ENCODE results near the gene CCNJ. TPM values are rescaled to one million over a fixed set of nuclear protein-coding genes. Genes with fewer than 3 reads are reported as not detected.
A peak's percentile ranks its signal among the peaks of the same experiment; 100 is the strongest.

CCNJ gene
- total and polyA plus RNA-seq, 9 of the 15 experiments (the other 6 are each of a cell fraction or from before 2014, with no cell fraction given): 0.69 to 15.7 (median 9.2) TPM

- no peak for TF ChIP-seq NFATC3 (IDR thresholded peaks at IDR 0.05)
- no peak for TF ChIP-seq DEAF1 (CRISPR knock-in tag; IDR thresholded peaks at IDR 0.05)
- no peak for TF ChIP-seq EGR1 (conservative IDR thresholded peaks at IDR 0.05)
- TF ChIP-seq RNF2 (IDR thresholded peaks at IDR 0.05): peak; percentile 80
- TF ChIP-seq CBFA2T3 (IDR thresholded peaks at IDR 0.05): no peak
- no peak for TF ChIP-seq ZNF740 (CRISPR knock-in tag; IDR thresholded peaks at IDR 0.05)
- TF ChIP-seq ZNF740 (tag; IDR thresholded peaks at IDR 0.05): no peak
- peak; percentile 80; the same call in 1 of the 2 replicates for TF ChIP-seq SIN3B (IDR thresholded peaks at IDR 0.05; ENCODE audit: low read depth)
- no peak for TF ChIP-seq PPARD (CRISPR knock-in tag; IDR thresholded peaks at IDR 0.05)
- no peak; the same call in 1 of the 2 replicates for TF ChIP-seq FOXJ2 (tag; IDR thresholded peaks at IDR 0.05)
- no peak for TF ChIP-seq ZNF12 (CRISPR knock-in tag; IDR thresholded peaks at IDR 0.05)
- no peak for TF ChIP-seq ZNF395 (CRISPR knock-in tag; IDR thresholded peaks at IDR 0.05)
- TF ChIP-seq GTF2A2 (tag; IDR thresholded peaks at IDR 0.05): no peak
- TF ChIP-seq ZBTB2 (IDR thresholded peaks at IDR 0.05): no peak
- peak; percentile 10; the same call in 1 of the 2 replicates for TF ChIP-seq ZBTB9 (CRISPR knock-in tag; IDR thresholded peaks at IDR 0.05)
- no peak for TF ChIP-seq BCOR (IDR thresholded peaks at IDR 0.05)
- TF ChIP-seq PHF21A (IDR thresholded peaks at IDR 0.05; ENCODE audit: borderline replicate concordance, low read depth): no peak
- no peak for TF ChIP-seq NFXL1 (CRISPR knock-in tag; IDR thresholded peaks at IDR 0.05)
- TF ChIP-seq SOX6 (IDR thresholded peaks at IDR 0.05): no peak
- TF ChIP-seq ETS1 (conservative IDR thresholded peaks at IDR 0.05; ENCODE audit: control insufficient read depth, low read depth, low read length): no peak; the same call in 1 of the 2 replicates
These were observed 46.5 kb downstream of the CCNJ start (continued) for GRCh38 chr10:96089670-96090462.

All from K562 (cell line).